Aorta (tissue), 5 donors: Measurements from ENCODE around the gene ZNF516. TPM values are rescaled to one million over a fixed set of nuclear protein-coding genes. Genes with fewer than 3 reads are reported as not detected.

ENCODE experiments used
- ATAC-seq: fragments of 200-7000 bp; cut with Tn5 transposase; one replicate; pipeline ENCODE4 v1.9.1; 2022; ENCODE audit warnings: moderate library complexity; ENCODE audit not compliant: low FRiP score
- DNase-seq, 2 donors: peaks; one replicate each; pipeline ENCODE4 v3.0.0-alpha.2; 2020
- H3K27ac ChIP-seq, 2 donors: one replicate each; pipeline ENCODE4 v1.5.1; 2013; ENCODE audit warnings: low read length in 2 of 2, mild to moderate bottlenecking in 2 of 2, moderate library complexity in 2 of 2, control low read depth in 1 of 2, inconsistent platforms in 1 of 2, low read depth in 1 of 2
- H3K27me3 ChIP-seq, 2 donors: one replicate each; pipeline ENCODE4 v1.6.1; 2013; ENCODE audit warnings: control low read depth in 1 of 2, low read length in 1 of 2, mild to moderate bottlenecking in 1 of 2, moderate library complexity in 1 of 2; ENCODE audit not compliant: insufficient read depth in 2 of 2, control insufficient read depth in 1 of 2
- H3K36me3 ChIP-seq, 2 donors: one replicate each; pipeline ENCODE4 v1.6.1; 2013; ENCODE audit warnings: control low read depth in 1 of 2, low read length in 1 of 2, mild to moderate bottlenecking in 1 of 2; ENCODE audit not compliant: insufficient read depth in 2 of 2, control insufficient read depth in 1 of 2
- H3K4me1 ChIP-seq, 2 donors: one replicate each; pipeline ENCODE4 v1.6.1; 2013; ENCODE audit warnings: low read length in 2 of 2, control low read depth in 1 of 2, mild to moderate bottlenecking in 1 of 2, moderate library complexity in 1 of 2; ENCODE audit not compliant: insufficient read depth in 2 of 2, control insufficient read depth in 1 of 2
- H3K4me3 ChIP-seq, 2 donors: one replicate each; pipeline ENCODE4 v1.5.1; 2013; ENCODE audit warnings: low read length in 2 of 2, control low read depth in 1 of 2, mild to moderate bottlenecking in 1 of 2
- H3K9me3 ChIP-seq: one replicate; pipeline ENCODE4 v1.6.1; 2013; ENCODE audit warnings: mild to moderate bottlenecking, low read length; ENCODE audit not compliant: control insufficient read depth
- WGBS, 2 donors: extraction: QIAGEN DNeasy Blood & Tissue Kit; methylation state at CpG; one replicate each; pipeline ENCODE4 v1.1.7; 2013; 5-methylcytosine and 5-hydroxymethylcytosine counted together
- intact Hi-C, 2 donors: fragments of 100-400 bp; cut with DNase I; formaldehyde crosslinking; loops; one replicate each; pipeline versions ENCODE4 v1.14.2 to v1.15.0; 2022
- polyA plus RNA-seq, 2 donors: library from polyadenylated mRNA; stranded (reverse); fragments of 200-250 nt; gene quantifications; one replicate each; pipeline ENCODE4 v1.2.3, GENCODE V29; 2013
- total RNA-seq, 2 donors: library from RNA; stranded (reverse); fragmentation: NEBNext Ultra II Directional; extraction: Animal tissue kit (Norgen Biotek cat#: 25700); gene quantifications; one replicate each; pipeline ENCODE4 v1.2.1, GENCODE V29; 2021
- donor health status: healthy with polysubstance abuse.
- donor health status: Bipolar disorder and iron deficiency.
- donor health status: DM: no; HTN: no; CAD: no.
- donor health status: DM: no; HTN: no; CAD: no.
- donor health status: DM: yes; HTN: yes; CAD: no.

ZNF516 gene
- total and polyA plus RNA-seq, 4 donors = 2.0 to 55.6 (median 17.1) TPM

GRCh38 chr18:76345901-76346300 is 149.1 kb downstream of the ZNF516 start:
- intact Hi-C loops = loop anchor here in 1 of 2 donors (5.0 kb wide), 1 partner anchor 1694 kb away; no protein-coding TSS in a partner anchor
- Histone ChIP-seq H3K36me3 (no peaks in the 10 kb centered on the region), H3K27me3 (no peaks in the 10 kb centered on the region), H3K27ac (no peak overlapping the region), H3K4me3 (no peak overlapping the region), H3K9me3 (peaks cover 2% of the 10 kb centered on the region), H3K4me1 (peaks cover 0 to 1% of the 10 kb centered on the region in 2 donors)
- DNase-seq (no peak), ATAC-seq (no peak)
- WGBS, 2 donors = 94 to 100% methylated on average over 4 of the region's 4 CpGs

DNA sequence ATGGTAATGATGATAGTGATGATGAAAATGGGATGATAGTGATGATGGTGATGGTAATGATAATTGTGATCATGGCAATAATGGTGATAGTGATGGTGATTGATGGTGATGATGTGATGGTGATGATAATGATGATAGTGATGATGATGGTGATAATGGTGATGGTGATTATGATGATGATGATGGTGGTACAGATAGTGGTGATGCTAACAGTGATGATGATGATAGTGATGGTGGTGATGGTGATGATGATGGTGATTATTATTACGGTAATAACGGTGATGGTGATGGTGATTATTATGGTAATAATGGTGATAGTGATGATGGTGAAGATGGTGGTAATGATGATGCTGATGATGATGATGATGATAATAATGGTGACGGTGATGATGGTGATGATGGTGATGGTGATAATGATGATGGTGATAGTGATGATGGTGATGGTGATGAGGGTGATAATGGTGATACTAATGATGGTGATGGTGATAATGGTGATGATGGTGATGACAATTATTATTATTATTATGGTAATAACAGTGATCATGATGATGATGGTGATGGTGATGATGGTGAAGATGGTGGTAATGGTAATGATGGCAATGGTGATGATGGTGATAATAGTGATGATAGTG is 151.0 kb downstream of the ZNF516 start:
- H3K4me1 ChIP-seq = peaks cover 0 to 1% of the 10 kb centered on the region in 2 donors
- DNase-seq (no peak), ATAC-seq (no peak)
- H3K36me3 ChIP-seq = no peaks in the 10 kb centered on the region
- intact Hi-C loops = no loop called here
- no peak overlapping the region for H3K4me3 ChIP-seq
- no peak overlapping the region for H3K27ac ChIP-seq
- H3K27me3 ChIP-seq = no peaks in the 10 kb centered on the region
- 97 to 98% methylated on average over 3 of the region's 3 CpGs for WGBS, 2 donors
- peaks cover 9% of the 10 kb centered on the region for H3K9me3 ChIP-seq

DNA sequence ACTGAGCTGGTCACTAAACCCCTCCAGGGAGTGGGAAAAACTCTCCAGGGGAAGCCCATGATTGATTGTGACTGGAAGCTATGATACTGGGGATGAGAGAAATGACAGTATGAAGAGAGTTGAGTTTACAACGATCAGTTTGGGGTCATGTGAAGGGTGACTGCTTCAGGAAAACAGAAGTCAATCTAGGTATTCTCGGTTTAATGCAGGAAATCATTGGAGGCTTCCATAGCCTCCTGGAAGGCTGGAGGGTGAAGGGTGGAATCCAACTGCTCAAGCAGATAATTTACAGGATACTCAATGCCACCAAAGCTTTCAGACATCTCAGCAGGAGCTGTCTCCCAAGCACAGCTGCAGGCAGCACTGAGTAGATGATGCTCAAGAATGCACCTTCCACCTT is 154.6 kb downstream of the ZNF516 start:
- no peaks in the 10 kb centered on the region for H3K27me3 ChIP-seq
- peaks cover 9% of the 10 kb centered on the region for H3K9me3 ChIP-seq
- WGBS, 2 donors = 80 to 84% methylated on average over 2 of the region's 2 CpGs
- intact Hi-C loops = no loop called here
- peaks cover 0 to 1% of the 10 kb centered on the region in 2 donors for H3K4me1 ChIP-seq
- no peaks in the 10 kb centered on the region for H3K36me3 ChIP-seq
- no peak overlapping the region for H3K27ac ChIP-seq
- H3K4me3 ChIP-seq = no peak overlapping the region
- ATAC-seq (no peak), DNase-seq (no peak)

GRCh38 chr18:76339246-76339620 is 155.8 kb downstream of the ZNF516 start:
- WGBS, 2 donors = 50 to 55% methylated on average over 2 of the region's 2 CpGs
- DNase-seq (no peak), ATAC-seq (no peak)
- intact Hi-C loops = no loop called here
- Histone ChIP-seq H3K4me1 (peaks cover 0 to 1% of the 10 kb centered on the region in 2 donors), H3K4me3 (no peak overlapping the region), H3K27me3 (no peaks in the 10 kb centered on the region), H3K9me3 (peaks cover 9% of the 10 kb centered on the region), H3K36me3 (no peaks in the 10 kb centered on the region), H3K27ac (no peak overlapping the region)

DNA sequence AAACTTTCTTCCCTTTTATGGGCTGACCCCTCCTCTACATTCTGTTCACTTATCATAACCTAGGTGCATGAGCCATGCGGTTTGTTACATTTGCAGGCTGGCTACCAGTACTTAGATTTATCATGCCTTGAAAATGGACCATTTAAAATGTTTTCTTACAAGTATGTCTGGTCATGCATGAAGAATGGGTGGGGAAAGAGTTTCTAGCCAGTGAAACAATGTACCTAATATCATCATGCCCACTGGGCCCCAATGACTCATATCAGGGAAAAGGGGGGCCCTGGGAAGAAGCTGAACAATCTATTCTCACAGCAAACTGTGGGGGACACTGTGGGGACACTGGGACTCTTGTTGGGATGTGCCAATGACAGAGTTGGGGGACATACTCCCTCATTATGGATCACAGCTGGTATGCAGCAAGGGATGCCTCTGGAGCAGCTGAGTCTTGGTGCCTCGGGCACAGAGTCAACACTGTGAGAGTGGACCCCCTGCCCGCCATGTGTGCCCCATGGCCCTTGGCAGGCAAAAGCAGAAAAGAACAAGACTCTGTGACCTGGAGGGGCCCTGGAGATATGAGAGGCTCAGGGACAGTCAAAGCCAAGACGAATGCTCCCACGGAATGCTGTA is 156.3 kb downstream of the ZNF516 start:
- DNase-seq (no peak), ATAC-seq (no peak)
- Histone ChIP-seq H3K27me3 (no peaks in the 10 kb centered on the region), H3K9me3 (peaks cover 9% of the 10 kb centered on the region), H3K27ac (no peak overlapping the region), H3K4me3 (no peak overlapping the region), H3K4me1 (peaks cover 0 to 1% of the 10 kb centered on the region in 2 donors), H3K36me3 (no peaks in the 10 kb centered on the region)
- 55 to 62% methylated on average over 5 of the region's 5 CpGs for WGBS, 2 donors
- intact Hi-C loops = no loop called here

DNA sequence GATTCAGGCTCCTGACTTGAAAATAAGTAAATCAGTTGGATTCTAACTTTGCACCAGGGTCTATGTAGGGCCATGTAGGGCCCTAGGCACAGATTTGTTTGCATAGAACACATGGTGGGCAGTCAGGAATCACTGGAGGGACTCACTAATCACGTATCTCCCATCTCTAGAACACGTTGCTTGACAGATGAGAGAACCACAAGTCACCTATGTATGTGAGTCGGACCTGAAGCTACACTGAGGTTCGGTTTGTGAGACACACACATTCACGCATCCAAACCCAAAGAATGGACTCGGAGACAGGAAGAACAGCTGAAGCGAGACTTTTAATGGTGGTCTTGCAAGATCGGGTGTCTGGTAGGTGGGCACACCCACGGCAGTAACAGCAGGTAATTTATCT is 157.0 kb downstream of the ZNF516 start:
- ATAC-seq (no peak), DNase-seq (no peak)
- peaks cover 0 to 1% of the 10 kb centered on the region in 2 donors for H3K4me1 ChIP-seq
- WGBS, 2 donors = 91 to 92% methylated on average over 9 of the region's 9 CpGs
- no peaks in the 10 kb centered on the region for H3K27me3 ChIP-seq
- no peak overlapping the region for H3K4me3 ChIP-seq
- intact Hi-C loops = no loop called here
- H3K36me3 ChIP-seq = no peaks in the 10 kb centered on the region
- peaks cover 9% of the 10 kb centered on the region for H3K9me3 ChIP-seq
- H3K27ac ChIP-seq = no peak overlapping the region

GRCh38 chr18:76335859-76336640 is 159.0 kb downstream of the ZNF516 start:
- no peak overlapping the region for H3K27ac ChIP-seq
- intact Hi-C loops = no loop called here
- 81 to 82% methylated on average over 10 of the region's 10 CpGs for WGBS, 2 donors
- DNase-seq (no peak), ATAC-seq (no peak)
- H3K4me1 ChIP-seq = no peaks in the 10 kb centered on the region
- H3K36me3 ChIP-seq = no peaks in the 10 kb centered on the region
- peaks cover 7% of the 10 kb centered on the region for H3K9me3 ChIP-seq
- H3K4me3 ChIP-seq = no peak overlapping the region
- H3K27me3 ChIP-seq = no peaks in the 10 kb centered on the region

DNA sequence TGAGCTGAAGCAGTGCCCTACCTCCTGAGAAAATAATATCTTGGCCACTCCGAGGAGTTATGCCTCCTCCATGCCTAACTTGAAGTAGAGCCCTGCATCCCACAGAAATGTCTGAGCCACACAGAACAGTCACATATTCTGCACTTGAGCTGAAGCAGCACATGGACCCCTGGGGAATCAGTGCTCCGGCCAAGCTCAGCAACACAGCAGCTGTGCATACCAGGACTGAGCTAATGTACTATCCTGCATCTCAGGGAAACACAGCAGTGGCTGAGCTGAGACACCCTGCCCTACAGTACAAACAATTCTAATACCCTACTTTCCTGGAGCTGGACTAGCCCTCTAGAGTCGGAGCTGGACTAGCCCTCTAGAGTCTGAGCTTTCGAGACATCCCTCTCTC is 166.9 kb downstream of the ZNF516 start:
- Histone ChIP-seq H3K9me3 (peaks cover 1% of the 10 kb centered on the region), H3K27me3 (no peaks in the 10 kb centered on the region), H3K36me3 (no peaks in the 10 kb centered on the region), H3K4me3 (no peak overlapping the region), H3K4me1 (no peaks in the 10 kb centered on the region), H3K27ac (no peak overlapping the region)
- intact Hi-C loops = no loop called here
- ATAC-seq (no peak), DNase-seq (no peak)
- 29 to 33% methylated on average over 4 of the region's 4 CpGs for WGBS, 2 donors
